Keratinocyte (primary cell): ENCODE measurements around the gene OXSR1. TPM values are rescaled to one million over a fixed set of nuclear protein-coding genes. Genes with fewer than 3 reads are reported as not detected.

ENCODE experiments used
- DNase-seq: peaks from one replicate; pipeline ENCODE4 v3.0.0-alpha.2; 2011; ENCODE audit warnings: low read depth, missing footprints, low spot score
- FAIRE-seq: peaks from 2 replicates; lab custom pipeline; 2011; peaks lifted over from hg19 to GRCh38; lab: Jason Lieb, UNC
- H2AFZ ChIP-seq: 2 replicates; pipeline ENCODE4 v1.6.0; 2012; ENCODE audit warnings: low read length, control low read depth, inconsistent platforms; ENCODE audit not compliant: control insufficient read depth
- H3K27ac ChIP-seq: 2 replicates; pipeline ENCODE4 v1.5.1; 2011; ENCODE audit warnings: low read length; ENCODE audit not compliant: control insufficient read depth, insufficient read depth
- H3K27me3 ChIP-seq: 3 replicates; pipeline ENCODE4 v1.6.0; 2011; ENCODE audit warnings: low read length; ENCODE audit not compliant: control insufficient read depth, insufficient read depth; ENCODE audit errors: extremely low read depth
- H3K36me3 ChIP-seq, 2 experiments: 2 replicates in 1 of 2; 3 replicates in 1 of 2; pipeline ENCODE4 v1.5.1; 2011; ENCODE audit warnings: low read length in 2 of 2, mild to moderate bottlenecking in 1 of 2; ENCODE audit not compliant: control insufficient read depth in 2 of 2, insufficient read depth in 2 of 2; ENCODE audit errors: extremely low read depth in 1 of 2
- H3K4me1 ChIP-seq: 3 replicates; pipeline ENCODE4 v1.5.1; 2011; ENCODE audit warnings: low read length; ENCODE audit not compliant: control insufficient read depth, insufficient read depth; ENCODE audit errors: extremely low read depth
- H3K4me2 ChIP-seq: 3 replicates; pipeline ENCODE4 v1.6.0; 2011; ENCODE audit warnings: low read depth, low read length; ENCODE audit not compliant: control insufficient read depth, insufficient read depth; ENCODE audit errors: extremely low read depth
- H3K4me3 ChIP-seq, 3 experiments: fragments of 200-600 bp in 1 of 3; sonication (generic) in 1 of 3; 2 replicates in 2 of 3; 3 replicates in 1 of 3; pipeline ENCODE4 v1.5.1; 2011 to 2016; ENCODE audit warnings: low read length in 3 of 3, mild to moderate bottlenecking in 3 of 3, control low read depth in 2 of 3, inconsistent platforms in 1 of 3, low read depth in 1 of 3, mixed read lengths in 1 of 3, mixed run types in 1 of 3, moderate library complexity in 1 of 3; ENCODE audit not compliant: control insufficient read depth in 2 of 3, insufficient read depth in 2 of 3; ENCODE audit errors: extremely low read depth in 1 of 3
- H3K79me2 ChIP-seq: 2 replicates; pipeline ENCODE4 v1.6.0; 2012; ENCODE audit warnings: low read length; ENCODE audit not compliant: control insufficient read depth, insufficient read depth
- H3K9ac ChIP-seq: 3 replicates; pipeline ENCODE4 v1.6.0; 2011; ENCODE audit warnings: low read length; ENCODE audit not compliant: control insufficient read depth, insufficient read depth; ENCODE audit errors: extremely low read depth
- H3K9me1 ChIP-seq: 3 replicates; pipeline ENCODE4 v1.6.0; 2011; ENCODE audit warnings: low read length; ENCODE audit not compliant: control insufficient read depth, insufficient read depth; ENCODE audit errors: extremely low read depth
- H3K9me3 ChIP-seq: 2 replicates; pipeline ENCODE4 v1.5.1; 2012; ENCODE audit warnings: low read depth, low read length; ENCODE audit not compliant: control insufficient read depth
- H4K20me1 ChIP-seq: 3 replicates; pipeline ENCODE4 v1.6.0; 2011; ENCODE audit warnings: low read length; ENCODE audit not compliant: control insufficient read depth, insufficient read depth; ENCODE audit errors: extremely low read depth
- CTCF ChIP-seq, 3 experiments: IDR thresholded peaks in 1 of 3; conservative IDR thresholded peaks in 1 of 3; optimal IDR thresholded peaks in 1 of 3; 2 replicates in 2 of 3; 3 replicates in 1 of 3; pipeline versions ENCODE3 to v1.5.1; 2011; ENCODE audit warnings: low read length in 3 of 3, mild to moderate bottlenecking in 3 of 3, moderate library complexity in 2 of 3, control low read depth in 1 of 3, inconsistent platforms in 1 of 3; ENCODE audit not compliant: insufficient read depth in 2 of 3; ENCODE audit errors: extremely low read depth in 1 of 3
- EZH2 ChIP-seq: IDR thresholded peaks from one replicate; pipeline ENCODE4 v1.6.1; 2012; ENCODE audit warnings: inconsistent platforms, mild to moderate bottlenecking, low read length, moderate library complexity
- dilution Hi-C: fragments of 300-500 bp; cut with MboI; formaldehyde crosslinking; loops from one replicate; pipeline ENCODE4 v1.7.0; 2020; ENCODE audit warnings: low sequenced_read_pairs; ENCODE audit not compliant: extremely low pct_ligation_motif_present
- polyA plus RNA-seq, 5 experiments: library from polyadenylated mRNA; depleted of rRNA in 3 of 5; stranded (reverse) in 3 of 5; stranded (forward) in 1 of 5; unstranded in 1 of 5; fragments of >200 nt; gene quantifications; 1 replicate in 1 of 5; 2 replicates in 3 of 5; 3 replicates in 1 of 5; pipeline versions ENCODE4 v1.2.1 to v1.2.3, GENCODE V29; 2011 to 2012; ENCODE audit warnings: missing spikeins in 2 of 5, low read depth in 1 of 5, low replicate concordance in 1 of 5

Gene OXSR1
- polyA plus RNA-seq, 1 donor (not counting 4 experiments of a cell fraction or from before 2014, with no cell fraction given) = 77.0 TPM

GRCh38 chr3:38221005-38221404 is 55.7 kb downstream of the OXSR1 start:
- Histone ChIP-seq H3K36me3 (peaks cover 10 to 18% of the 10 kb centered on the region in 2 experiments), H3K9me1 (no peaks in the 10 kb centered on the region), H3K9me3 (no peaks in the 10 kb centered on the region), H3K4me1 (peaks cover 10% of the 10 kb centered on the region), H3K27me3 (no peaks in the 10 kb centered on the region), H3K4me2 (no peak overlapping the region), H3K9ac (no peak overlapping the region), H3K79me2 (peaks cover 50% of the 10 kb centered on the region), H2AFZ (no peak overlapping the region), H3K27ac (no peak overlapping the region), H3K4me3 (no peak overlapping the region), H4K20me1 (no peaks in the 10 kb centered on the region)
- dilution Hi-C loops = no loop called here
- DNase-seq = no peak
- FAIRE-seq = no peak
- TF ChIP-seq EZH2 (no peak), CTCF (optimal IDR thresholded peaks at IDR 0.05 in 1 of 3, IDR thresholded peaks at IDR 0.05 in 1 of 3, conservative IDR thresholded peaks at IDR 0.05 in 1 of 3; ENCODE audit: extremely low read depth in 1 of 3, insufficient read depth in 2 of 3, low read length in 3 of 3) (no peak)

- Histone ChIP-seq H4K20me1 (no peaks in the 10 kb centered on the region), H3K27me3 (no peaks in the 10 kb centered on the region), H3K79me2 (peaks cover 42% of the 10 kb centered on the region), H3K9ac (no peak overlapping the region), H3K27ac (no peak overlapping the region), H2AFZ (no peak overlapping the region), H3K4me3 (no peak overlapping the region), H3K36me3 (peaks cover 11 to 18% of the 10 kb centered on the region in 2 experiments), H3K9me1 (no peaks in the 10 kb centered on the region), H3K4me2 (no peak overlapping the region), H3K9me3 (no peaks in the 10 kb centered on the region), H3K4me1 (peaks cover 19% of the 10 kb centered on the region)
- no peak for FAIRE-seq
- dilution Hi-C loops = no loop called here
- DNase-seq = no peak
- TF ChIP-seq CTCF (optimal IDR thresholded peaks at IDR 0.05 in 1 of 3, IDR thresholded peaks at IDR 0.05 in 1 of 3, conservative IDR thresholded peaks at IDR 0.05 in 1 of 3; ENCODE audit: extremely low read depth in 1 of 3, insufficient read depth in 2 of 3, low read length in 3 of 3) (no peak), EZH2 (no peak)
These were observed 56.8 kb downstream of the OXSR1 start for GRCh38 chr3:38222032-38222634.
